GM23338 (cell line): Measurements from ENCODE around the gene SCAF4.

Experiments
- CREB1 ChIP-seq: fragments of 250-450 bp; sonication (Bioruptor Pico); IDR thresholded peaks from 2 replicates; pipeline ENCODE4 v1.5.0; 2020; ENCODE audit warnings: low read depth, mild to moderate bottlenecking, moderate library complexity
- CTCF ChIP-seq, 2 experiments: fragments of 200-600 bp in 1 of 2; sonication (generic) in 1 of 2; conservative IDR thresholded peaks; 2 replicates each; pipeline versions ENCODE4 v1.5.1 to v1.6.1; 2016 to 2017; ENCODE audit warnings: antibody characterized with exemption in 2 of 2, low read depth in 2 of 2, mild to moderate bottlenecking in 2 of 2, moderate library complexity in 1 of 2
- EZH2 ChIP-seq: fragments of 200-600 bp; sonication (generic); IDR thresholded peaks from one replicate; pipeline ENCODE4 v1.8.0; 2017; ENCODE audit warnings: antibody characterized with exemption, mild to moderate bottlenecking, low read depth; ENCODE audit not compliant: unreplicated experiment
- EZH2phosphoT487 ChIP-seq: fragments of 200-600 bp; sonication (generic); IDR thresholded peaks from one replicate; pipeline ENCODE4 v1.8.1; 2018; ENCODE audit warnings: antibody characterized with exemption; ENCODE audit not compliant: unreplicated experiment
- JUNB ChIP-seq: IDR thresholded peaks from one replicate; pipeline ENCODE4 v1.6.1; 2016; ENCODE audit warnings: antibody characterized with exemption; ENCODE audit not compliant: unreplicated experiment
- NANOG ChIP-seq: IDR thresholded peaks from 2 replicates; pipeline ENCODE4 v1.6.1; 2016; ENCODE audit warnings: antibody characterized with exemption, borderline replicate concordance
- POLR2AphosphoS5 ChIP-seq: IDR thresholded peaks from 2 replicates; pipeline ENCODE4 v1.6.1; 2016; ENCODE audit warnings: antibody characterized with exemption, low read depth
- STAT1 ChIP-seq: IDR thresholded peaks from one replicate; pipeline ENCODE4 v1.6.1; 2016; ENCODE audit warnings: antibody characterized with exemption; ENCODE audit not compliant: unreplicated experiment

GRCh38 chr21:31752352-31752751, 20.4 kb upstream of the SCAF4 start:
- TF ChIP-seq EZH2phosphoT487, result no peak
- TF ChIP-seq EZH2, result no peak
- no peak for TF ChIP-seq JUNB
- TF ChIP-seq CTCF (conservative IDR thresholded peaks at IDR 0.05; ENCODE audit: low read depth in 2 of 2), result no peak
- TF ChIP-seq POLR2AphosphoS5, result no peak
- TF ChIP-seq CREB1 (CRISPR knock-in tag), result no peak
- TF ChIP-seq STAT1, result no peak
- TF ChIP-seq NANOG, result no peak
